GM12878 (cell line): ENCODE measurements around the gene PCLO. TPM values are rescaled to one million over a fixed set of nuclear protein-coding genes. Genes with fewer than 3 reads are reported as not detected.

Experiments used
- ATAC-seq: fragments of 200-7000 bp; cut with Tn5 transposase; 3 replicates; pipeline ENCODE4 v1.9.1; 2020; ENCODE audit warnings: mild to moderate bottlenecking, moderate library complexity
- BruUV-seq: library from RNA; stranded (reverse); fragments of 400-500 nt; replicated peaks from 2 replicates; lab custom pipeline; 2021; lab: Mats Ljungman, UMichigan
- CTCF ChIA-PET: fragments of 300-600 bp; sonication (Branson Sonifier 250); formaldehyde crosslinking; extraction: SDS; loops from one replicate; lab custom pipeline; 2021; ENCODE audit warnings: inconsistent platforms; lab: Yijun Ruan, JAX
- POLR2A ChIA-PET: fragments of 350-600 bp; formaldehyde crosslinking; extraction: SDS; loops from one replicate; lab custom pipeline; 2021; ENCODE audit warnings: inconsistent platforms; lab: Charles Lee
- RAD21 ChIA-PET: fragments of 300-600 bp; sonication (Branson Sonifier 250); formaldehyde crosslinking; loops from one replicate; lab custom pipeline; 2023; ENCODE audit warnings: antibody characterized with exemption; ENCODE audit not compliant: unreplicated experiment; lab: Charles Lee
- SMC1A ChIA-PET: fragments of 300-600 bp; sonication (Branson Sonifier 250); formaldehyde crosslinking; loops from one replicate; lab custom pipeline; 2023; ENCODE audit not compliant: unreplicated experiment, uncharacterized antibody; lab: Charles Lee
- DNase-seq: peaks from one replicate; pipeline ENCODE4 v3.0.0-alpha.2; 2011; ENCODE audit warnings: low read depth, low spot score
- FAIRE-seq: peaks from 3 replicates; lab custom pipeline; 2011; peaks lifted over from hg19 to GRCh38; lab: Jason Lieb, UNC
- H2AFZ ChIP-seq: 2 replicates; pipeline ENCODE4 v1.6.0; 2011; ENCODE audit warnings: low read depth, low read length, control low read depth; ENCODE audit not compliant: control insufficient read depth
- H3K27ac ChIP-seq: 2 replicates; pipeline ENCODE4 v1.5.1; 2011; ENCODE audit warnings: control low read depth; ENCODE audit not compliant: control insufficient read depth, insufficient read depth
- H3K27me3 ChIP-seq, 2 experiments: replicated peaks in 1 of 2; 2 replicates each; pipeline versions ENCODE4 v1.6.0 to v1.6.1; 2011; ENCODE audit warnings: low read length in 1 of 2; ENCODE audit not compliant: control insufficient read depth in 2 of 2, insufficient read depth in 2 of 2
- H3K36me3 ChIP-seq, 2 experiments: 2 replicates each; pipeline ENCODE4 v1.5.1; 2011; ENCODE audit warnings: low read length in 1 of 2; ENCODE audit not compliant: control insufficient read depth in 2 of 2, insufficient read depth in 2 of 2
- H3K4me1 ChIP-seq: 2 replicates; pipeline ENCODE4 v1.6.1; 2011; ENCODE audit warnings: mild to moderate bottlenecking, low read length, moderate library complexity, mixed read lengths; ENCODE audit not compliant: control insufficient read depth, insufficient read depth
- H3K4me2 ChIP-seq: 2 replicates; pipeline ENCODE4 v1.6.0; 2011; ENCODE audit warnings: control low read depth; ENCODE audit not compliant: control insufficient read depth, insufficient read depth
- H3K4me3 ChIP-seq: fragments of 200-600 bp; sonication (generic); 2 replicates; pipeline ENCODE4 v1.5.1; 2016
- H3K79me2 ChIP-seq: 2 replicates; pipeline ENCODE4 v1.6.0; 2011; ENCODE audit warnings: low read length; ENCODE audit not compliant: control insufficient read depth, insufficient read depth
- H3K9ac ChIP-seq: 2 replicates; pipeline ENCODE4 v1.8.0; 2011; ENCODE audit warnings: low read length, control low read depth, mixed read lengths; ENCODE audit not compliant: control insufficient read depth, insufficient read depth
- H3K9me3 ChIP-seq: replicated peaks from 3 replicates; pipeline ENCODE4 v1.5.1; 2011; ENCODE audit warnings: mild to moderate bottlenecking, low read length; ENCODE audit not compliant: control insufficient read depth, insufficient read depth
- H4K20me1 ChIP-seq: 2 replicates; pipeline ENCODE4 v1.6.0; 2011; ENCODE audit not compliant: control insufficient read depth, insufficient read depth
- EED ChIP-seq: sonication (generic); IDR thresholded peaks from 2 replicates; pipeline ENCODE4 v1.6.1; 2016; ENCODE audit warnings: antibody characterized with exemption, low read depth
- ESRRA ChIP-seq: IDR thresholded peaks from 2 replicates; pipeline ENCODE4 v1.6.1; 2012; ENCODE audit warnings: mild to moderate bottlenecking, low read length, improper control_type of control experiment
- NR2C1 ChIP-seq: fragments of 450-650 bp; IDR thresholded peaks from 2 replicates; pipeline ENCODE4 v1.6.1; 2017; ENCODE audit warnings: antibody characterized with exemption, mild to moderate bottlenecking, moderate library complexity
- SKIL ChIP-seq: fragments of 450-650 bp; IDR thresholded peaks from 2 replicates; pipeline ENCODE4 v1.6.1; 2017; ENCODE audit warnings: mild to moderate bottlenecking, low read depth, inconsistent platforms; ENCODE audit not compliant: poor library complexity, severe bottlenecking
- STAT3 ChIP-seq: IDR thresholded peaks from 2 replicates; pipeline ENCODE4 v1.6.1; 2011; ENCODE audit warnings: low read depth, low read length, improper control_type of control experiment
- TCF3 ChIP-seq: IDR thresholded peaks from 2 replicates; pipeline ENCODE4 v1.6.1; 2012; ENCODE audit warnings: low read depth, mild to moderate bottlenecking, low read length, borderline replicate concordance; ENCODE audit not compliant: insufficient read depth
- WGBS: methylation state at CpG from one replicate; pipeline ENCODE4 v1.1.6; 2016; ENCODE audit warnings: low lambda C conversion rate; ENCODE audit not compliant: insufficient replicate concordance, insufficient coverage; ENCODE audit errors: missing lambda C conversion rate; 5-methylcytosine and 5-hydroxymethylcytosine counted together
- in situ Hi-C: fragments of 300-500 bp; cut with MboI; formaldehyde crosslinking; loops from 9 replicates; pipeline ENCODE4 v1.14.3; 2018; ENCODE audit warnings: mixed read lengths
- intact Hi-C: fragments of 100-400 bp; cut with micrococcal nuclease; formaldehyde crosslinking; loops from one replicate; pipeline ENCODE4 v1.14.2; 2022; ENCODE audit not compliant: unreplicated experiment
- polyA plus RNA-seq, 11 experiments: library from polyadenylated mRNA; depleted of rRNA in 4 of 11; unstranded in 6 of 11; stranded (reverse) in 5 of 11; fragments of >200 nt; fragmentation: Nextera tagmentation in 4 of 11; fragmentation: Illumina TruSeq in 1 of 11; extraction: Ambion mirVana in 4 of 11; extraction: Trizol in 1 of 11; gene quantifications; 1 replicate in 1 of 11; 2 replicates in 10 of 11; pipeline versions ENCODE4 v1.2.1 to v1.2.3, GENCODE V29; 2011 to 2016; ENCODE audit warnings: inconsistent platforms in 2 of 11, missing spikeins in 2 of 11, low read depth in 1 of 11
- total RNA-seq, 4 experiments: library from RNA; depleted of rRNA in 3 of 4; stranded (reverse); fragments of >200 nt in 3 of 4; fragmentation: Illumina TruSeq in 1 of 4; extraction: Trizol in 1 of 4; gene quantifications; 2 replicates each; pipeline versions ENCODE4 v1.2.1 to v1.2.3, GENCODE V29; 2013 to 2021
- TF ChIP-seq, protein P1 (sequence below): fragments of 450-650 bp; formaldehyde crosslinking; IDR thresholded peaks from 2 replicates; pipeline ENCODE4 v1.4.0; 2020; ENCODE audit warnings: mild to moderate bottlenecking, moderate library complexity
- TF ChIP-seq, protein P2 (sequence below): IDR thresholded peaks from 2 replicates; pipeline ENCODE4 v1.6.1; 2012; ENCODE audit warnings: mild to moderate bottlenecking, low read depth, low read length
- TF ChIP-seq, protein P3 (sequence below): fragments of 450-650 bp; IDR thresholded peaks from 2 replicates; pipeline ENCODE4 v1.6.1; 2017; ENCODE audit warnings: mild to moderate bottlenecking

Gene PCLO
- total and polyA plus RNA-seq, 10 of the 15 experiments (the other 5 are each of a cell fraction or from before 2014, with no cell fraction given) = 0.01 to 0.08 (median 0.03) TPM; not detected in 6

DNA sequence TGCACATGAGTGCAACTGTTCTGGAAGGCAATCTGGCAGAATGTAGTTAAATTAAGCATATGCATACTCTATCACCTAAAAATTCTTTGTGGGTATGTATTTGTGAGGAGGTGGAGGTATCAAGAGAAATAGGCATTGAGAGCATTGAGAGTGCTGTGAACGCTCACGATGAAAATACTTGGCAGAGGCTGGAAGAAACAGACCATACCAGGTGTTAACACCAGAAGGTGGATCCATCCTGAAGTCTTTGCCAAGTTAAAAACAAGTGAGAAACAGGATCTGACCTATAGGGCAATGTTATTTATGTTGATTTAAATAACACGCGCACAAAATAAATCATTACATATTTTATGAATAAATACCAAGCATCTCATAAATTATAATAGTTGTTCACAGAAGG, 311.6 kb downstream of the PCLO start:
- Histone ChIP-seq H3K4me2 (no peak overlapping the region), H3K9me3 (no peaks in the 10 kb centered on the region), H3K36me3 (no peaks in the 10 kb centered on the region), H3K4me3 (no peak overlapping the region), H3K9ac (no peak overlapping the region), H3K79me2 (no peaks in the 10 kb centered on the region), H3K27me3 (no peaks in the 10 kb centered on the region), H2AFZ (no peak overlapping the region), H3K27ac (no peak overlapping the region), H4K20me1 (no peaks in the 10 kb centered on the region), H3K4me1 (no peaks in the 10 kb centered on the region)
- ATAC-seq (no peak), DNase-seq (no peak), FAIRE-seq (no peak)
- RAD21 ChIA-PET = no interaction called here
- in situ Hi-C loops (no loop called here), intact Hi-C loops (no loop called here)
- 50% methylated on average over 4 of the region's 4 CpGs for WGBS
- POLR2A ChIA-PET = no interaction called here
- BruUV-seq = no TSS peak
- SMC1A ChIA-PET = no interaction called here
- CTCF ChIA-PET = interaction anchor here (1.7 kb wide), 1 partner anchor 40 kb away, joined by 4 read pairs; no protein-coding TSS in a partner anchor
- TF ChIP-seq EED = no peak
- TF ChIP-seq, protein P1, sequence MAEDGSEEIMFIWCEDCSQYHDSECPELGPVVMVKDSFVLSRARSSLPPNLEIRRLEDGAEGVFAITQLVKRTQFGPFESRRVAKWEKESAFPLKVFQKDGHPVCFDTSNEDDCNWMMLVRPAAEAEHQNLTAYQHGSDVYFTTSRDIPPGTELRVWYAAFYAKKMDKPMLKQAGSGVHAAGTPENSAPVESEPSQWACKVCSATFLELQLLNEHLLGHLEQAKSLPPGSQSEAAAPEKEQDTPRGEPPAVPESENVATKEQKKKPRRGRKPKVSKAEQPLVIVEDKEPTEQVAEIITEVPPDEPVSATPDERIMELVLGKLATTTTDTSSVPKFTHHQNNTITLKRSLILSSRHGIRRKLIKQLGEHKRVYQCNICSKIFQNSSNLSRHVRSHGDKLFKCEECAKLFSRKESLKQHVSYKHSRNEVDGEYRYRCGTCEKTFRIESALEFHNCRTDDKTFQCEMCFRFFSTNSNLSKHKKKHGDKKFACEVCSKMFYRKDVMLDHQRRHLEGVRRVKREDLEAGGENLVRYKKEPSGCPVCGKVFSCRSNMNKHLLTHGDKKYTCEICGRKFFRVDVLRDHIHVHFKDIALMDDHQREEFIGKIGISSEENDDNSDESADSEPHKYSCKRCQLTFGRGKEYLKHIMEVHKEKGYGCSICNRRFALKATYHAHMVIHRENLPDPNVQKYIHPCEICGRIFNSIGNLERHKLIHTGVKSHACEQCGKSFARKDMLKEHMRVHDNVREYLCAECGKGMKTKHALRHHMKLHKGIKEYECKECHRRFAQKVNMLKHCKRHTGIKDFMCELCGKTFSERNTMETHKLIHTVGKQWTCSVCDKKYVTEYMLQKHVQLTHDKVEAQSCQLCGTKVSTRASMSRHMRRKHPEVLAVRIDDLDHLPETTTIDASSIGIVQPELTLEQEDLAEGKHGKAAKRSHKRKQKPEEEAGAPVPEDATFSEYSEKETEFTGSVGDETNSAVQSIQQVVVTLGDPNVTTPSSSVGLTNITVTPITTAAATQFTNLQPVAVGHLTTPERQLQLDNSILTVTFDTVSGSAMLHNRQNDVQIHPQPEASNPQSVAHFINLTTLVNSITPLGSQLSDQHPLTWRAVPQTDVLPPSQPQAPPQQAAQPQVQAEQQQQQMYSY (CRISPR knock-in tag) = no peak
- TF ChIP-seq TCF3 = no peak
- TF ChIP-seq STAT3 = no peak
- no peak for TF ChIP-seq NR2C1
- TF ChIP-seq ESRRA = no peak
- no peak for TF ChIP-seq SKIL
- TF ChIP-seq, protein P2, sequence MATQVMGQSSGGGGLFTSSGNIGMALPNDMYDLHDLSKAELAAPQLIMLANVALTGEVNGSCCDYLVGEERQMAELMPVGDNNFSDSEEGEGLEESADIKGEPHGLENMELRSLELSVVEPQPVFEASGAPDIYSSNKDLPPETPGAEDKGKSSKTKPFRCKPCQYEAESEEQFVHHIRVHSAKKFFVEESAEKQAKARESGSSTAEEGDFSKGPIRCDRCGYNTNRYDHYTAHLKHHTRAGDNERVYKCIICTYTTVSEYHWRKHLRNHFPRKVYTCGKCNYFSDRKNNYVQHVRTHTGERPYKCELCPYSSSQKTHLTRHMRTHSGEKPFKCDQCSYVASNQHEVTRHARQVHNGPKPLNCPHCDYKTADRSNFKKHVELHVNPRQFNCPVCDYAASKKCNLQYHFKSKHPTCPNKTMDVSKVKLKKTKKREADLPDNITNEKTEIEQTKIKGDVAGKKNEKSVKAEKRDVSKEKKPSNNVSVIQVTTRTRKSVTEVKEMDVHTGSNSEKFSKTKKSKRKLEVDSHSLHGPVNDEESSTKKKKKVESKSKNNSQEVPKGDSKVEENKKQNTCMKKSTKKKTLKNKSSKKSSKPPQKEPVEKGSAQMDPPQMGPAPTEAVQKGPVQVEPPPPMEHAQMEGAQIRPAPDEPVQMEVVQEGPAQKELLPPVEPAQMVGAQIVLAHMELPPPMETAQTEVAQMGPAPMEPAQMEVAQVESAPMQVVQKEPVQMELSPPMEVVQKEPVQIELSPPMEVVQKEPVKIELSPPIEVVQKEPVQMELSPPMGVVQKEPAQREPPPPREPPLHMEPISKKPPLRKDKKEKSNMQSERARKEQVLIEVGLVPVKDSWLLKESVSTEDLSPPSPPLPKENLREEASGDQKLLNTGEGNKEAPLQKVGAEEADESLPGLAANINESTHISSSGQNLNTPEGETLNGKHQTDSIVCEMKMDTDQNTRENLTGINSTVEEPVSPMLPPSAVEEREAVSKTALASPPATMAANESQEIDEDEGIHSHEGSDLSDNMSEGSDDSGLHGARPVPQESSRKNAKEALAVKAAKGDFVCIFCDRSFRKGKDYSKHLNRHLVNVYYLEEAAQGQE = no peak
- TF ChIP-seq, protein P3, sequence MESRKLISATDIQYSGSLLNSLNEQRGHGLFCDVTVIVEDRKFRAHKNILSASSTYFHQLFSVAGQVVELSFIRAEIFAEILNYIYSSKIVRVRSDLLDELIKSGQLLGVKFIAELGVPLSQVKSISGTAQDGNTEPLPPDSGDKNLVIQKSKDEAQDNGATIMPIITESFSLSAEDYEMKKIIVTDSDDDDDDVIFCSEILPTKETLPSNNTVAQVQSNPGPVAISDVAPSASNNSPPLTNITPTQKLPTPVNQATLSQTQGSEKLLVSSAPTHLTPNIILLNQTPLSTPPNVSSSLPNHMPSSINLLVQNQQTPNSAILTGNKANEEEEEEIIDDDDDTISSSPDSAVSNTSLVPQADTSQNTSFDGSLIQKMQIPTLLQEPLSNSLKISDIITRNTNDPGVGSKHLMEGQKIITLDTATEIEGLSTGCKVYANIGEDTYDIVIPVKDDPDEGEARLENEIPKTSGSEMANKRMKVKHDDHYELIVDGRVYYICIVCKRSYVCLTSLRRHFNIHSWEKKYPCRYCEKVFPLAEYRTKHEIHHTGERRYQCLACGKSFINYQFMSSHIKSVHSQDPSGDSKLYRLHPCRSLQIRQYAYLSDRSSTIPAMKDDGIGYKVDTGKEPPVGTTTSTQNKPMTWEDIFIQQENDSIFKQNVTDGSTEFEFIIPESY = no peak
